Loucy (cell line): ENCODE measurements around the gene GP1BA.

Experiments used
- H2AFZ ChIP-seq: fragments of 200-600 bp; sonication (generic); 2 replicates; pipeline ENCODE4 v1.6.0; 2016; ENCODE audit warnings: antibody characterized with exemption, mild to moderate bottlenecking, low read length, moderate library complexity
- H3F3A ChIP-seq: fragments of 200-600 bp; 2 replicates; pipeline ENCODE4 v1.6.0; 2016; ENCODE audit warnings: antibody characterized with exemption, low read depth, mild to moderate bottlenecking
- H3K27me3 ChIP-seq: fragments of 200-600 bp; sonication (generic); 2 replicates; pipeline ENCODE4 v1.6.1; 2014; ENCODE audit warnings: low read length, mild to moderate bottlenecking; ENCODE audit not compliant: insufficient read depth, poor library complexity, severe bottlenecking
- H3K36me3 ChIP-seq: fragments of 200-600 bp; sonication (generic); 2 replicates; pipeline ENCODE4 v1.6.1; 2016; ENCODE audit warnings: low read length; ENCODE audit not compliant: insufficient read depth
- H3K4me1 ChIP-seq: fragments of 200-600 bp; sonication (generic); 2 replicates; pipeline ENCODE4 v1.5.1; 2014; ENCODE audit warnings: low read length, mild to moderate bottlenecking; ENCODE audit not compliant: insufficient read depth, poor library complexity, severe bottlenecking
- H3K4me2 ChIP-seq: fragments of 200-600 bp; sonication (generic); 2 replicates; pipeline ENCODE4 v1.6.0; 2014; ENCODE audit warnings: antibody characterized with exemption, low read length, low read depth, mild to moderate bottlenecking; ENCODE audit not compliant: poor library complexity, severe bottlenecking
- H3K4me3 ChIP-seq: fragments of 200-600 bp; sonication (generic); 2 replicates; pipeline ENCODE4 v1.5.1; 2014; ENCODE audit warnings: low read length, mild to moderate bottlenecking, mixed read lengths; ENCODE audit not compliant: poor library complexity, severe bottlenecking
- H3K79me2 ChIP-seq: fragments of 200-600 bp; sonication (generic); 2 replicates; pipeline ENCODE4 v1.6.1; 2014; ENCODE audit warnings: low read length; ENCODE audit not compliant: insufficient read depth
- H3K9ac ChIP-seq: fragments of 200-600 bp; sonication (generic); 2 replicates; pipeline ENCODE4 v1.6.0; 2014; ENCODE audit warnings: mild to moderate bottlenecking, low read depth, low read length, moderate library complexity; ENCODE audit not compliant: poor library complexity, severe bottlenecking
- H3K9me2 ChIP-seq: fragments of 200-600 bp; sonication (generic); replicated peaks from 2 replicates; pipeline ENCODE4 v1.6.1; 2016; ENCODE audit warnings: low read depth, low read length, mixed read lengths
- H3K9me3 ChIP-seq: fragments of 200-600 bp; sonication (generic); 2 replicates; pipeline ENCODE4 v1.6.1; 2014; ENCODE audit warnings: mild to moderate bottlenecking, antibody characterized with exemption, low read length, low read depth; ENCODE audit not compliant: insufficient read depth
- H4K20me1 ChIP-seq: fragments of 200-600 bp; sonication (generic); 2 replicates; pipeline ENCODE4 v1.6.0; 2014; ENCODE audit warnings: antibody characterized with exemption, low read length, mild to moderate bottlenecking; ENCODE audit not compliant: insufficient read depth, poor library complexity, severe bottlenecking
- EZH2phosphoT487 ChIP-seq: fragments of 200-600 bp; IDR thresholded peaks from 2 replicates; pipeline ENCODE4 v1.6.1; 2018; ENCODE audit warnings: antibody characterized with exemption, mild to moderate bottlenecking, moderate library complexity, borderline replicate concordance
- TF ChIP-seq, protein P1 (sequence below): fragments of 200-600 bp; sonication (generic); conservative IDR thresholded peaks from 2 replicates; pipeline ENCODE4 v1.5.1; 2014; ENCODE audit warnings: mild to moderate bottlenecking, antibody characterized with exemption, low read length

Gene GP1BA

GRCh38 chr17:4893272-4893671 lies 38.8 kb upstream of the GP1BA start:
- H3K9me3 ChIP-seq = no peaks in the 10 kb centered on the region
- no peak overlapping the region for H3K4me2 ChIP-seq
- H2AFZ ChIP-seq = no peak overlapping the region
- TF ChIP-seq, protein P1, sequence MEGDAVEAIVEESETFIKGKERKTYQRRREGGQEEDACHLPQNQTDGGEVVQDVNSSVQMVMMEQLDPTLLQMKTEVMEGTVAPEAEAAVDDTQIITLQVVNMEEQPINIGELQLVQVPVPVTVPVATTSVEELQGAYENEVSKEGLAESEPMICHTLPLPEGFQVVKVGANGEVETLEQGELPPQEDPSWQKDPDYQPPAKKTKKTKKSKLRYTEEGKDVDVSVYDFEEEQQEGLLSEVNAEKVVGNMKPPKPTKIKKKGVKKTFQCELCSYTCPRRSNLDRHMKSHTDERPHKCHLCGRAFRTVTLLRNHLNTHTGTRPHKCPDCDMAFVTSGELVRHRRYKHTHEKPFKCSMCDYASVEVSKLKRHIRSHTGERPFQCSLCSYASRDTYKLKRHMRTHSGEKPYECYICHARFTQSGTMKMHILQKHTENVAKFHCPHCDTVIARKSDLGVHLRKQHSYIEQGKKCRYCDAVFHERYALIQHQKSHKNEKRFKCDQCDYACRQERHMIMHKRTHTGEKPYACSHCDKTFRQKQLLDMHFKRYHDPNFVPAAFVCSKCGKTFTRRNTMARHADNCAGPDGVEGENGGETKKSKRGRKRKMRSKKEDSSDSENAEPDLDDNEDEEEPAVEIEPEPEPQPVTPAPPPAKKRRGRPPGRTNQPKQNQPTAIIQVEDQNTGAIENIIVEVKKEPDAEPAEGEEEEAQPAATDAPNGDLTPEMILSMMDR = no peak
- no peak for TF ChIP-seq EZH2phosphoT487
- H3K27me3 ChIP-seq = no peaks in the 10 kb centered on the region
- H3F3A ChIP-seq = no peaks in the 10 kb centered on the region
- no peaks in the 10 kb centered on the region for H3K79me2 ChIP-seq
- no peak overlapping the region for H3K9ac ChIP-seq
- H3K36me3 ChIP-seq = peaks cover 30% of the 10 kb centered on the region; the same call in 1 of the 2 replicates
- H3K9me2 ChIP-seq = no peaks in the 10 kb centered on the region
- no peaks in the 10 kb centered on the region for H4K20me1 ChIP-seq
- no peak overlapping the region for H3K4me3 ChIP-seq
- no peaks in the 10 kb centered on the region for H3K4me1 ChIP-seq

GRCh38 chr17:4893721-4894560 lies 38.1 kb upstream of the GP1BA start:
- no peaks in the 10 kb centered on the region for H3K79me2 ChIP-seq
- H2AFZ ChIP-seq = no peak overlapping the region
- H3K27me3 ChIP-seq = no peaks in the 10 kb centered on the region
- no peak overlapping the region for H3K4me2 ChIP-seq
- H3K36me3 ChIP-seq = peaks cover 30% of the 10 kb centered on the region; the same call in 1 of the 2 replicates
- H3K4me3 ChIP-seq = no peak overlapping the region
- TF ChIP-seq EZH2phosphoT487 = no peak
- TF ChIP-seq, protein P1 = no peak
- H3K9me2 ChIP-seq = no peaks in the 10 kb centered on the region
- no peaks in the 10 kb centered on the region for H3K9me3 ChIP-seq
- no peaks in the 10 kb centered on the region for H3F3A ChIP-seq
- no peaks in the 10 kb centered on the region for H4K20me1 ChIP-seq
- no peak overlapping the region for H3K9ac ChIP-seq
- no peaks in the 10 kb centered on the region for H3K4me1 ChIP-seq

DNA sequence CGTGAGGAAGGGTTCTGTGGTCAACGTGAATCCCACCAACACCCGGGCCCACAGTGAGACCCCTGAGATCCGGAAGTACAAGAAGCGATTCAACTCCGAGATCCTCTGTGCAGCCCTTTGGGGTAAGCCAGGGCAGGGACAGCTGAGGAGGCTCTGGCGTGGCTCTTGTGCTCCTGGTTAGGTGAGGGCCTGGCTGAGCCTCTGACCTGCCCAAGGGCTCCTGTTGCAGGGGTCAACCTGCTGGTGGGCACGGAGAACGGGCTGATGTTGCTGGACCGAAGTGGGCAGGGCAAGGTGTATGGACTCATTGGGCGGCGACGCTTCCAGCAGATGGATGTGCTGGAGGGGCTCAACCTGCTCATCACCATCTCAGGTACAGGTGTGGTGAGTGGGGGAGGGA lies 37.0 kb upstream of the GP1BA start:
- H4K20me1 ChIP-seq = no peaks in the 10 kb centered on the region
- no peaks in the 10 kb centered on the region for H3K27me3 ChIP-seq
- no peak overlapping the region for H3K9ac ChIP-seq
- H3K36me3 ChIP-seq = peaks cover 27% of the 10 kb centered on the region; the same call in 1 of the 2 replicates
- no peak overlapping the region for H3K4me3 ChIP-seq
- no peak overlapping the region for H2AFZ ChIP-seq
- no peak for TF ChIP-seq EZH2phosphoT487
- TF ChIP-seq, protein P1 = no peak
- no peaks in the 10 kb centered on the region for H3K79me2 ChIP-seq
- H3K9me3 ChIP-seq = no peaks in the 10 kb centered on the region
- no peaks in the 10 kb centered on the region for H3F3A ChIP-seq
- H3K9me2 ChIP-seq = no peaks in the 10 kb centered on the region
- H3K4me1 ChIP-seq = no peaks in the 10 kb centered on the region
- no peak overlapping the region for H3K4me2 ChIP-seq
